OCI-M2 (cell line): ENCODE results near the gene SLC2A4RG.

Source experiments
- DNase-seq: peaks from one replicate; lab custom pipeline; 2025; ENCODE audit not compliant: unreplicated experiment; lab: John Stamatoyannopoulos, UW

Gene SLC2A4RG

DNA sequence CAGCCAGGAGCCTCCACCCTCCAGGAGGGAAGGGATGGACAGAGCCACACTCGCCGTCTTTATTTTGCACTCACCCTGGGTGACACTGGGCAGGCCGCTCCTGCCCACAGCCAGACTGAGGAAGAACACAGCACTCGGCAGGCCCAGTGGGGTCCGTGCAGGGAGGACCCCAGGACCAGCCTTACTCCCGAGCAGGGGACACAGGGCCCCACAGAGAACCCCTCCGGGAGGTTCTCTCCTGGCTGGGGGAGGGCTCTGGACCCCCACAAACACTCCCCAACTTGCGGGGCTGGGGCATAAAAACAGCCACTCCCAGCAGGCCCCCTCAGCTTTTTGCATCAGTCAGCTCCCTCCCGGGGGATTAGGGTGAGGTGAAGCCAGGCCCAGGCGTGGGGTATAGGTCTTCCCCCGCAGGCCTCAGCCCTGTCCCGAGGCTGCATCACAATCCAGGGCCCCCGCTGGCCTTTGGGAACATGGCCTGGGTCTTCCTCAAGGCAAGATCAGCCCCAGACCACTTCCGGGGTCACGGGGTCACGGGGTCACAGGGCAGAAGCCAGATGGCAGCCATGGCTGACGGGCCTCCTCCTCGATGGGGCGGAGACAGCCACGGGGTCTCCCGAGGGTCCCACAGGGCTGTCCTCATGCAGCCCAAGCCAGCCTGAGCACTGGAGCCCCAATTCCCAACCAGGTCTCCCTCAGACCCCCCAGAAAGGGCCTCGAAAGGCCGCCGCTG, 39.9 kb upstream of the SLC2A4RG start:
- DNase-seq: no peak

DNA sequence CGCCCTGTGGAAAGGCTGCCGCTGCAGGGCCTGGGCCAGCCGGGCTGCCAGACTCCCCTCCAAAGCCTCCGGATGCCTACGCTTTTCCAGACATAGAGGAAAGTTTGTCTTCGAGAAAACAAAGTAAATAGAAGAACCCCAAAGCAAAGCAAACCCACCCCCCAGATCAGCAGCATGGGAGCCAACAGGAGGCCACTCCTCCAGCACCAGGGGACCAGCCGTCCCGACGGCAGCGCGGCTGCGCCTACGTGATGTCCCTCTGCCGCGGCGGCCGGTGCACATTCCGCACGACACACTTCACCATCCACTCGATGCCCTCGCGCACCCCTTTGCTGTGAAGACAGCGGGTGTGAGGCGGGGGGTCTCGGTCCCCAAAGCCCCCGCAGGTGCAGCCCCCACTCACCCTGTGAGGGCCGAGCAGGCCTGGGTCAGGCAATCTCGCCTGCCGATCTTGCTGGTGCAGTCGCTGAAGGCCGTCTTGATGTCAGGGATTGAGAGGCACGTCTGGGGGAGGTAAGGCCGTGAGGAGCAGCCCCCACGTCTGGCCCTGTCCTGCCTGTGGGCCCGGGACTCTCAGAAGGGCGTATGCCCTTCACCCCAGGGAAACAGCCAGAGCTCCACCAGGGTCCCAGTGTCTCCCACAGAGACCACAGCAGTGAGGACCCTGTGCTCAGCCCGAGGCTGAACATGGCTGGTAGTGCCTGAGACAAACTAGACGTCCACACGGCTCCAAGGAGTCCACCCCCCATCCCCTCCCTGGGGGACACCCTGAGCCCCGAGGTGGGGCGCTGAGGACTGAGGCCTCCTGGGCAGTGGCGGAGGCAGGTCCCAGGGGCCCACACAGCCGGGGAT, 39.2 kb upstream of the SLC2A4RG start:
- no peak for DNase-seq

DNA sequence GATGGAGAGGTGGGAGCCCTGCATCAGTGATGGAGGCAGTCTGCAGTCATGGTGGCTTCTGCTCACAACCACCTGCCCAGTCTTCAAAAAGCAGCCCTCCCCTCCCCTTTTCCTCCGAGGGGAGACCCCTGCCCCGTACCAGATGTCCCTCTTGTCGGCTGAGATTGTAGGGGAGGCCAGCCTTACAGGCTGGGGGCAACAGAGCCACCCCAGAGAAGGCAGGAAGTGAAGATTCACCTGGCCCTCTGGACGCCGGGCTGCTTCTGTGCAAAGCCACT, 38.6 kb upstream of the SLC2A4RG start:
- no peak for DNase-seq

DNA sequence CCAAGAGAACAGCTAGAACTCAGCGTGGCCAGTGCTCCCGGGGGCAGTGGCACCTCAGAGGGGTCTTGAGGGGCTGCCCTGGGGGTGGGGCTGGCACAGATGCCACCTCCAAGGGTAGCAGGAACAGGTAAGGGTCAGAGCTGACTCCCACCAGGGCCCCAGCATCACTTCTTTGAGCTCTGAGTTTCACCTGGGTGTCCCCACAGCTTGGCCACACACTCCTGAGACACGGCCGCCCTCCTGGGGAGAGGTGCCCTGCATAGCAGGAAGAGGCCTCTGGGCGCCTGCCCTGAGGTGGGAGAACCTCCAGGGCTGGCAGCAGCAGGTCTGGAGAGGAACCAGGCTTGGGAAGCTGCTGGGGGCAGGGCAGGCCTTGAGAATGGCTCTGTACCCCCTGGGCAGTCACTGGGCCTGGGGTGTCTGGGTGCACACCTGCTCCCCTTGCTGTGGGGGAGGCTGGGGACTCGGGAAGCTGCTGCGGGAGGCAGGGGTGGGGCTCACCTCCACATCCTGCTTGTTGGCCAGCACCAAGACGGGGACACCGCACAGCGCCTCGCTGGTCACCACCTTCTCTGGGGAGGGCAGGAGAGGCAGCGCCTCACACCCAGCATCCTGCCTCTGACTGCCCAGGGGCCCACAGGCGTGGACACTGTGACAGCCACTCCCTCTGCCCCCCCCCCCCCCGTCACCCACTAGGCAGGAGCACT, 38.1 kb upstream of the SLC2A4RG start:
- no peak for DNase-seq

DNA sequence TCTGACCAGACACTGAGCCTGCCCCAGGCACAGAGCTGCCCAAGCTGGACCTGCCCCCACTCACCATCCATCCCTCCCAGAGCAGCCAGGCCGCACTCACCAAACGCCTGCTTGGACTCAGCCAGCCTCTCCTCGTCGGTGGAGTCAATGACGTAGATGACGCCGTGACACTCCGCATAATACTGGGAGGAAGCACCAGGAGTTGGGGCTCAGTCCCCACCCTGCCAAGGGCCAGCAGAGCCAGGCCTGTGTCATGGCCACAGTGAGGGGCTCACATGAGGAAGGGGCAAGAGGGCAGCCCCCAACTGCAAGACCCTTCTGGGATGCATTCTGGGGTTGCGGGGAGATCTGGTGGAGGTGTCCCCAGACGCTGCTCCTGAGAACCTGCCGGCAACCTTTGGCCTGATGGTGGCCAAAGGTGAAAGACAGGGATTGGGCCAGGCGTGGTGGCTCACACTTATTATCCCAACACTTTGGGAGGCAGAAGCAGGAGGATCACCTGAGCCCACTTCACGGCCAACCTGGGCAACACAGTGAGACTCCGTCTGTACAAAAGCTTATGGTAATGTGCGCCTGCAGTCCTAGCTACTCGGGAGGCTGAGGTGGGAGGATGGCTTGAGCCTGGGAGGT, 37.4 kb upstream of the SLC2A4RG start:
- no peak for DNase-seq

DNA sequence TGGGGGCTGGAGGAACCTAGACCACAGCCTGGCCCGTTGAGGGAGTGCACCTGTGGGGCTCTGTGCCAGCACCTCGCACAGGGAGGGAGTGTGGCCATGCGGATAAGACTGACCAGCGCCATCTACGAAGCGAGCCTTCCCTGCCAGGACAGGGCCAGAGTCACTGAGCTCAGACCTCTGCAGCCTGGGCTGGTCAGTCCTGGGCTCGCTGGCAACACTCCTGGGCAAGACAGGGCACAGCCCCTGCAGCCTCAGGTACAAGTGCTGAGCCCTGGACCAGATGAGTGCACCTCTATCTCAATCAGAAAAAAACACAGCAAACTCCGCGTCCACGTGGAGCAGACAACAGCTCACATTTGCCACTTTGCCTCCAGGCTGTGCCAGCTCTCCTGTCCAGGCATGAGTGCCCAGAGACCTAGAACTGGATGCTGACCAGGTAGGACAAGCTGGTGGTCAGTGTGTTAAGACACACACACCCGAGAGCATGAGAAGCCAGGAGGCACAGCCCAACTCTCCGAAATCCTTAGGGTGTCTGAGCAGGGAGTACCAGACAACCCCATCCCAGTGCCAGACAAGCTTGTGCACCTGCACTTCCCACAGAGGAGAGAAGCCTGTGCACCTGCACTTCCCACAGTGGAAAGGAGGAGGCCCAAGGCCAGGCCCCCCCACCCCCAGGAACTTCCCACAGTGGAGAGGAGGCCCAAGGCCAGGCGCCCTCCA, 36.7 kb upstream of the SLC2A4RG start:
- DNase-seq: no peak

DNA sequence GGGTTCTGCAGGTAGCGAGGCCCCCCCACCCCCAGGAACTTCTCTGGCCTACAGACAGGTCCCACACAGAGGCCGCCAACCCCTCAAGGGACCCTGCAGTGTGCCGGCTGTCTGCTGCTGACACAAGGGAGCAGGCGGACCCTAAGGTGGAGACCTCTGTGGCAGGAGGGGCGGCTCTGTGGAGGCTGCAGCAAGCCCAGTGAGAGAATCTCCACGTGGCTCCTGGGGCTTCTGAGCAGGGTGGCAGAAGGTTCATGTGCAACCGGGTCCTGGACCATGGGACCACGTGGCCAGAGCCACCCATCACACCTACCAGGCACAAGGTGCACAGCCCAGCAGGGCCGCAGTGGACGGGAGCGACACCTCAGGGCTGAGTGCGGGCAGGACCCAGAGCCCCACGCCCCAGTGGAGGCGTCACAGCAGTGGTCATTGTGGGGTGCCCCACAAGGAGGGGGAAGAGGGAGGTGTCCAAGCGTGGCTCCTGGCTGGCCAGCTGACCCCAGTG, 36.1 kb upstream of the SLC2A4RG start:
- DNase-seq: no peak

DNA sequence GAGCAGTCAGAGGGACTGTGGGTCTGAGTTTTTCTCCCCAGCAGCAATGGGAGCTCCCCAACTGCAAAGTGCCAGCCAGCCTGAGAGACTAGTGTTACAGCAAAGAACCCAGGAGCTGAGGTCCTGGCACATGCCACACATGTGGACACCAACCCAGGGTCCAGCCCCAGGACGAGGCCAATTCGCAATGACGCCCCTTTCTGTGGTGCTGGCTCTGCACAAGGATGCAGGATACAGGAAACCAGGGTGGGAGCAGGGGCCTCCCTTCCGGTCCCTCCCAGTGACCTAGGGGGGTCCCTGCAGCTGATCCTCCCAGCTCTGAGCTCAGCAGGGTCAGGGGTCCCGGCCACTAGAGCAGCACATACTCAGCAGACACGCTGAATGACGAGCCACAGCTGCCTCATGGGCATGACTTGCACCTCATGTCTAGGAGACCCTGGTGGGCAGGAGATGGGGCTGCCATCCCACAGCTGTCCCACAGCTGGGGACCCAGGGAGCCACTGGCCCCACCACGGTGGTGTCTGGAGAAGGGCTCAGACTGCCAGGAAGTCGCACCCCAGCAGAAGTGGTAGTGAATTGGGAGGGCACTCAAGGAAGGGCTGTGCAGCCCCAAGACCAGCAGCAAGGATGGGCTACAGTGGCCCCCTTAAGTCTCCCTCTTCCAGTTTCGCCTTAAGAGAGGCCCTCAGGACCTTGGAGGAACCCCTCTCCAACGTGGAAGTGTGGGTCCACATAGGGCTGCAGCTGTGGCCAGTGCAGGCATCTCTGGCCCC, 35.4 kb upstream of the SLC2A4RG start:
- no peak for DNase-seq

DNA sequence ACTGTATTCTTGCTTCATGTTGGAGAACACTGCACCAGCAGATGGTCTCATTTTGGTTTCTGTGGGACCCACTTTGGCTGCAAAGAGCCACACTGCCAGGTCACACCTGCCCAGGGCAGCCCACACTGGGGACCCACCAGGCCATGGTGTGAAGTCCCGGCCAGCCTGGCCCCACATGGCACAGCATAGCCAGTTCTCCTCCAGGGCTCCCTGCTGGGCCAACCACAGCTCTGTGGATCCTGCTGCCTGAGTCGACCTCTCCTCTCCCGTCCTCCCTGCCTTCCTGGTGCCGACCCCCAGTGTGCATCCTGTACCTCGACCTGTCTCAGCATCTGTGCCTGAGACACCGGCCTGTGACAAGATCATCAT, 34.8 kb upstream of the SLC2A4RG start:
- no peak for DNase-seq

DNA sequence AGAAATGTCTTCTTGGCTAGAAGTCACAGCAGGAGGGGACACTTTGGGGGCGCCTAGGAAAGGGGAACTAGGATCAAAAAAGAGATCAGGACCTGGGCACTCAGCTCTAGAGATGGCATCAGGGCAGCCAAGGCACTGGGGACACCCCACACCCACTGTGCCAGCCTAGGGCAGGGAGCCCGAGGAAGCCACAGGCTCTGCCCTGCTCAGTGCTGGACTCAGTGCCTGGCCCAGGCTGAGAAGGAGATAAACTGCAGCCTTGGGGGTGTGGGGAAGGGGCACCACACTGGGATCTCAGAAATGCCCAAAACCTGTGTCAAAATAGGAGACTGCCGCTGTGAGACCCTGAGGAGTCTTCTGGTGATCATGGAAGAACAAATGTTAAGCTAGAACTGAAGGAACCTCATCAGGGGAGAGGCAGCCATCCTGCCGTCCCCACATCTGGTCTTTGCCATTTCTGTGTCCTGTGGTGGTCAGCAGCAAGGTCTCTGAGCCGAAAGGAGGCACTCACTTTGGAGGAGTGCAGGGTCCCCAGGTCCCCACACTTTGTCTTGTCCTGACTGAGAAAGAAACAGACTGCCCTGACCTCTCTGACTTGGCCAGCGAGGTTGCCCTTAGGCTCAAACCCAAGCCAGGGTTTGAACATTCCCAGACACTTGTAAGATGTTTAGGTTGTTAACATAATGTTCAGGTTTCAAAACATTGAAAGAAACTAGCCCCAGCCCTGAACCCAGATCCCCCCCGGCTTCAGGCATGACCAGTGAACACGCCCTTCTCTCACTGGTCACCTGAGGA, 34.1 kb upstream of the SLC2A4RG start:
- DNase-seq: no peak

DNA sequence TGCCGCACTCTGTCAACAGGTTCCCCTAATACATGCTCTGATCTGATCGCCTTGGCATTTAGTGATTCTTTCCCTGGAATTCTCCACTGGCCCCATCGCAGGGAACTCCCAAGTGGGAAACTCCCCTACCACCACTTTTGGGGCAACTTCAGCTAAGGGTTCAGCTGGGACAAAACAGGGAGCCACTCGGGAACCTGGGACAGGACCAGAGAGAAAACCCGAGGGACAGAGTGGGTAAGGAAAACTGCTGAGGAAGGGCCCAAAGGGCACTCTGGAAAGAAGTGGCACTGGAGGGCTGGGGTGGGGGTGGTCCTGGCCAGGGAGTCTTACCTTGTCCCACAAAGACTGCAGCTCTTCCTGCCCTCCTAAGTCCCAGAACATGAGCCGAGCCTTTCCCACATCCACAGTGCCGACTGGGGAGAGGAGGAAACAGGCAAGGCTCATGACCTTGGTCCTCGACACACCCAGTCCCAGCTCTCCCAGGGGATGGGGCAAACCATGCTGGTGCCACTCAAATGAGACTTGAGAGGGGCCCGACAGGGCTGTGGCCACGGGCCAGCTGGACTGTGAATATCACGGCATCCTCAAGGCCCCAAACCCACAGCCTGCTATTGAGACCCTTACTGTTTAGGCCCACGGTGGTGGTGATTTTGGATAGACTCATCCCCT, 33.4 kb upstream of the SLC2A4RG start:
- DNase-seq: no peak

DNA sequence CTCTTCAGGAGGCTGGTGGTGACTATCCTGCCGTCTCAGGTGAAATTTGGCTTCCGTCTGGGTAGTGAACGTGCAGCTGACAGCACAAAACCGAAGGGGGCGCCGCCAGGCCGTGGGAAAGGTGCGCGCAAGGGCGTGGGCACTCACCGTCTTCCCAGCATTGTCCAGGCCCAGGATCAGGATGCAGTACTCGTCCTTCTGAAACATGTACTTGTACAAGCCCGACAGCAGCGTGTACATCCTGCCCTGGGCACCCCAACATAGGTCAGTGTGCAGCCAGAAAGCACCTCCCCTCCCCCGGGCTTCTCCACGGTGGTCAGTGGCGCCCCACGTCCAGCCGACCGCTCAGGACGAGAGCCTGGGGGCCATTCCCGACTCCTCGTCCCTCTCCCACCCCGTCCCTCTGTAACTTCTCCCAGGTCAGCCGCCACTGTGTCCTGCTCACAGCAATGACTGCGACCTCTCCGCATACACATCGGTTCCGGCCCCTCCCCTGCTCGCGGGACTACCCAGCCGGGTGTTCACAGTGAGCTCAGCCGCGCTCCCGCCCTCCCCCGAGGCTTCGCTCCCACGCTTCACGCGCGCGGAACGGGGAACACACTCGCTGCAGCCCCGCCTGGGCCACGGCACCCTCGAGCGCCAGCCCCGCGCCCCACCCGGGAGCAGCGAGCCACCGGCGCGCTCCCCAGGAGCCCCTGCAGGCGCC, 32.6 kb upstream of the SLC2A4RG start:
- DNase-seq: no peak

DNA sequence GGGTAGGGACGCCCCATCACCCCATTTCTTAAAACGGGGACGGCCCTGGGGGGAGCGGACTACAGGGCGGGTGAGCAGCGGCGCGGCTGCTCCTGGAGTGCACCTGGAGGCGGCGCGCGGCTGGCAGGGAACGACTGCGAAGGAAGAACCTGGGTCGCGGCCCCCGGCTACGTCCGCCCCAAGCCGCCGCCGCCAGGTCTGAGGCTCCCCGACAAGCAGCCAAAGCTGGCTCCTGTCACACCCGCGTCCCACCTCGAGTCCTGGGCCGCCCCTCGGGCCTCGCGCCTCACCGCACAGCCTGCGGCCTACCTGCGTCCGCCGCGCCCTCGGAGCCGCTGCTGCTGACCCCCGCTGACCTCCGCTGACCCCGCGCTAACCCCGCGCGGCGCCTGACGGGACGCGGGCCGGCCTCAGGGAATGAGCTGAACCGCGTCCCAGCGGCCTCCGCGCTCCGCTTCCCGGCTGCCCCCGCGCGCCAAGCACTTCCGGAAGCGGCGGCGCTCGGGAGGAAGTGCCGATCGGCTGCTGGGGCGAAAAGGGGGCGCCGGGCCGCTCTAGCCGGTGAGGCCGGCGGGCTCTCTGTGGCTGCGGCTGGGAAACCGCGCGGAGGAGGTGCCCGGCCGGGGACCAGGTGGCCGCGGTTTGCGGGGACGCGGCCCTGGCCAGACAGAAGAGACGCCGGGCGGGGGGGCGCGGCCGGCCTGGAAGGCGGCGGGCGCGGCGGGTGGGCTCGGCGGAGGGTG, 31.8 kb upstream of the SLC2A4RG start, which contains the start of the genes ARFRP1 and ZGPAT:
Gene ARFRP1 (minus strand): TSS at position 419 of the 743 bp plus-strand sequence. CDS start 885 bp downstream, outside the sequence.
Gene ZGPAT (plus strand): TSS at position 482 of the 743 bp plus-strand sequence. CDS start 542 bp downstream, outside the sequence.
- peak; percentile 24 for DNase-seq

DNA sequence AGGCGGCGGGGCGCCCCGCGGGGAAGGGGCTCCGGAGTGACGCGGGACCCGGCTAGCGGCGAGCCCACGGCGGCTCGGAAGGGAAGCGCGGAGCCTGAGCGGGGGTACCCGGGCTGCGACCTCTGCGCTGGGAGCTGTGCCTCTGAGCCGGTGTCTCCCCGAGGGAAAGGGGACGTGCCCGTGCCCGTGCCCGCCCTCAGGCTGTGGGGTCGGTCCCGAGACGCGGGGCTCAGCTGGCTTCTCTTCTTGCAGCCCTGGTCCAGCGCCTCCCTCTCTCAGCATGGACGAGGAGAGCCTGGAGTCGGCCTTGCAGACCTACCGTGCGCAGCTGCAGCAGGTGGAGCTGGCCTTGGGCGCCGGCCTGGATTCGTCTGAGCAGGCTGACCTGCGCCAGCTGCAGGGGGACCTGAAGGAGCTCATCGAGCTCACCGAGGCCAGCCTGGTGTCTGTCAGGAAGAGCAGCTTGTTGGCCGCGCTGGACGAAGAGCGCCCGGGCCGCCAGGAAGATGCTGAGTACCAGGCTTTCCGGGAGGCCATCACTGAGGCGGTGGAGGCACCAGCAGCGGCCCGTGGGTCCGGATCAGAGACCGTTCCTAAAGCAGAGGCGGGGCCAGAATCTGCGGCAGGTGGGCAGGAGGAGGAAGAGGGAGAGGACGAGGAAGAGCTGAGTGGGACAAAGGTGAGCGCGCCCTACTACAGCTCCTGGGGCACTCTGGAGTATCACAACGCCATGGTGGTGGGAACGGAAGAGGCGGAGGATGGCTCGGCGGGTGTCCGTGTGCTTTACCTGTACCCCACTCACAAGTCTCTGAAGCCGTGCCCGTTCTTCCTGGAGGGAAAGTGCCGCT, 31.1 kb upstream of the SLC2A4RG start:
- no peak for DNase-seq

DNA sequence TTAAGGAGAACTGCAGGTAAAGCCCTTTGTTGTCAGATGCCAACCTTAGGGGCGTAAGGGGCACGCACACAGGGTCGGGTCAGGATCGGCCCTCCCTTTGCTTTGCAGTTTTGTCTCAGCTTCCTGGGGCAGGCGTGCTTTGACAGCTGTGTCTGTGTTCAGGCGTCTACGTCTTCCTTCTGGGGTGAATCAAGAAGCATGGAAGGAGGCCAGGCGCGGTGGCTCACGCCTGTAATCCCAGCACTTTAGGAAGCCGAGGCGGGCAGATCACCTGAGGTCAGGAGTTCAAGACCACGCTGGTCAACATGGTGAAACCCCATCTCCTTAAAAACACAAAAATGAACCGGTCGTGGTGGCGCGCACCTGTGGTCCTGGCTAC, 30.4 kb upstream of the SLC2A4RG start:
- DNase-seq: no peak

DNA sequence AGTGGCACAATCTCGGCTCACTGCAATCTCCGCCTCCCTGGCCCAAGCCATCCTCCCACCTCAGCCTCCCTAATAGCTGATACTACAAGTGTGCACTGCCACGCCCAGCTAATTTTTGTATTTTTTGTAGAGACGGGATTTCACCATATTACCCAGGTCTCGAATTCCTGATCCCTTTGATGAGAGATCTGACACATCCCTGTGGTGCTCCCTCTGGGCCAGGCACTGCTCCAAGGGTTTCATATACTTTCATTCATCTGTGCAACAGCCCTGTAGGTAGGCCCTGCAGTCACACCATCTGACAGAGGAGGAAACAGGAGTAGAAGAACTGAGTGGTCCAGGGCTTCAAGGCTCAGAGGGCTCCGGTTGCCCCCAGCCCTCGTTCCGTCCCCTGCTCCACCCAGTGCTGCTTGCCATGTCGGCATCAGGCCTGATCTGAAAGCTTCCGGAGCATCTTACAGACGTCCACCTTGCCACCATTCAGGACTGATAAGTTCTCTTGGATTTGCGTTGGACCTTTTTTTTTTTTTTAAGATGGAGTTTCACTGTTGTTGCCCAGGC, 28.4 kb upstream of the SLC2A4RG start:
- DNase-seq: no peak
